HG03439 (cell line): ENCODE data around the gene CCDC192.
"Not testable (repeated sequence)": the region's sequence is repeated elsewhere in the genome, so short reads cannot be mapped to it uniquely, and the experiment has no call there.

Source experiments
- ATAC-seq: cut with Tn5 transposase; IDR thresholded peaks from one replicate; pipeline ENCODE4 v1.9.1; 2021; ENCODE audit warnings: mild to moderate bottlenecking, moderate library complexity; ENCODE audit not compliant: unreplicated experiment

The CCDC192 gene

DNA sequence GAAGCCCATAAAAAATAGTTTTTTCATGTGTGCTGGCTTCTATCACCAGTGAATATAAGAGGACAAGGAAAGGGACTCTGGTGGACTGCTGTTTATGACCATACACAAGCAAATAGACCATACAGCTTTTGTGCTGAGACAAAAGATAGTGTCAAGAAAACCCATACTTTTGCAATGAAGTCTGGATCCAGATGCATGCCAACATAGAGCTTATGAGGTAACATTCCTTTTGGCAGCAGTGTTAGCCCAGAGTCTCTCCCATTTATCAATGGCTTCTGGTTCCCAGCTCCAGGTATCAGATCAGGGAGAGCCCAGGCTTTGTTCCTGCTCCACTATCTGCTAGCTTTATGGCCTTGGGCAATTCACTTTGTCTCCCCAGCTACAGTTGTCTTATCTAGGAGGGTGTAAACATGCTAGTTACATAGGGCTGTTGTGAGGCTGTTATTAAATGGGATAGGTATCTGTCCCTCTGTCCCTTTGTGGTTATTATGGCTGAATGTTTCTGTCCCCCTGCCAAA is 55.6 kb downstream of the CCDC192 start:
- no peak for ATAC-seq

DNA sequence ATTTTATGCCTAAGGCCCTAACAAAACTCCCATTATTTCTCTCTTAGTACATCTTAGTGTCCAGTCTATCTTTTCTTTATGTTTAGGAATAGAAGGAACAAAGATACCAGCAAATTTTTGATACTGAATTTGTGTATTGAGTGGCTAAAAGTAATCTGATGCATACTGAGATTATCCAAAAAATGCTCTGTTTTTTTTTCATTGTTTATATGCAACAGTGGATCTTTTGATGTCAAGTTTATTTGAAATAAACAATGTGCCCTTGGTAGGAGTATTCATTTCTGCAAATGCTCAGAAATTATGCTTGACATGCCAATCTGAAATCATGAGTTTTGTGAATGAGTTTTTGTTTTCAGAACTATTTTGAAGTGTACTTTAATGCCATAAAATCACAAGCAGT is 58.7 kb downstream of the CCDC192 start:
- no peak for ATAC-seq

DNA sequence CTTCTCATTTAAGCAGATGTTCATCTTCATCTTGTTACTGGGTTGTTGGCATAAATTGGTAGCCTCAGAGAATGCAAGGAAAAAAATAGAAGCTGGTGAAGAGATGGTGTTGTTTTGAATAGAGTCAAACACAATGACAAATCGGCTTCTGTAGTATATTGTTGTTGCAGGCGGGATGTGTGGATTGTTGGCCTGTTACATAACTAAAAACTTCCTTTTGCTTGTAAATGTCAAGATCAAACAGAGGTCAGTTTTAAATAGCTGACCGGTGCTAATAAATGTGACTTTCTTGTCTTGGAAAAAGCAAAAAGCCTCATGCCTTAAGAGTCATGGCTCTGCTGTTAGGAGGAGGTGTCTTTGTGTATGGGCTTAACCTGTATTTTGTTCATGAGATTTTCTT is 59.2 kb downstream of the CCDC192 start:
- no peak for ATAC-seq

DNA sequence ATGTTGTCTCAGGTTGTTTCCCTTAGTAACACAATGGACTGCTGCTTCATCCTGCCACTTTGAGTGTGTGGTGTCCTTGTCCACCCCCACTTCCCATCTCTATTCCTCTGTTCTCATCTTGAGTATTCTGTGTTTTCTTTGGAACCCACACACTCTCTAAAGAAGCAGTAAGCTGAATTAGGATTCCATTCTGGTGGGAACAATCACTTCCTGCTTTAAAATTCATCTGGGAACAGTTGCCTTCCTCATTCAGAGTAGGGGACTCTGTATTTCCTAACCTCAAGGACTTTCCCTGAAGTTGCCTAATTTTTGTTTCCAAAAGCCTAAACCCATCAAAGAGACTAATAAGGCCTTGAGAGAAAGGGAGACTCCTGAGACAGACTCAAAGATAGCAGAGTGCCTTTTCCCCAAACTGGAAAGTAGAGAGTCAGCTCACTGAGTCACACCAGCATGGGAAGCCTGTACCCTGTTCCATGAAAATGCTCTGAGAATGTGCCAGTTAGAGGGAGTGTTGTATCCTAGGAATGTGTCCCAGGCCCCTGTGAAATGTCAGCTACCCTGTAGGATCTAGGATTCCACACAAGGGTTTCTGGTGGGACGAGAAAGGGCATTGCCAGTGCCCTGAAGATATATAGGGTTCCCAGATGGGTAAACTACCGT is 63.6 kb downstream of the CCDC192 start:
- no peak for ATAC-seq

DNA sequence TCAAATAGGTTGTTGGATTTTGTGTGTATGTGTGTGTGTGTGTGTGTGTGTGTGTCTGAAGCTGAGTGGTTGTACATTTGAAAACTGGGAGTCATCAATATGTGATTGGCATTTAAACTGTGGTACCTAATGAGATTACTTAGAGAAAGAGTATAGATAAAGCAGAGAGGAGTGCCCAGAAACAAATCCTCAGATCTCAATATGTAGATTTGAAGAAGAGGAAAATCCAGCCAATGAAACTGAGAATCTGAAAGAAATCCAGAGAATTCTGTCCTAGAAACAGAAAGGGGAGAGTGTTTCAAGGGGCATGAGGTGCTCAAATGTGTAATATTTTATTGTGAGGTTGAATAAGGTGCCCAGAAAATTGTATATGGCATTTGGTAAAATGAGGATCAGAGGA is 66.2 kb downstream of the CCDC192 start:
- ATAC-seq: no peak

DNA sequence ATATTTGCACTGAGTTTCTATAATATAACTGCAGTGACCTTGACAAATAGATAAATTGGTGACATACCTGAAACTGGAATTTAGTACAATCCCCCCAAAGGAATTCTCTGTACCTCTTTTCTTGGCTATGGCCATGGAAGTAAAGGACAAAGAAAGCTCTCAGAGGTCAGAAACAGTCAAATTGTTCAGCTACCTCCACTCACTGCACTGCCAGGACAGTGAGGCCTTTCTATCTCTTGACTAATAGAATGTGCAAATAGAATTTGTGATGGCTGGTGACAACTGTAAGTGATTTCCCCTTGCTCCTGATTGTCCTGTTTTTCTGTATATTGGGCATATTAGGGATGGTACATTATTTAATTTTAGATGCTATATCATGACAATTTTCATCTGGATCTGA is 67.1 kb downstream of the CCDC192 start:
- ATAC-seq: no peak

DNA sequence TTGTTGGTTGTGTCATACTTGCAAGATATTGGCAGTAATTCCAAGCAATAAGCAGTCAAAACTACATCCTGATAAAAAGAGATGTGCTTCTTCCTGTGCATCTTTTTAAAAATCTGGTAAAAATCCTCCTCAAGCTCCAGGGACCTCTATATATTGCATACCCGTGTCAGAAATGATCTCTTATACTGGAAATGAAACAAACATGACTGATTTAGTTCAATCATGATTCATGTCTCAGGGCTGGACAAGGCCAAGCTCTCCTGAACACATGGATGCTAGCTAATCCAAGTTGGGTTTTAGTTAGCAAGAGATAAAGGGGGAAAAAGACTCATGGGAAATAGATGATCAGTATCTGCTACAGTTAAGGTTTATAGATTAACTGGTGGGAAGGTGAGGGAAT is 69.3 kb downstream of the CCDC192 start:
- ATAC-seq: no peak

DNA sequence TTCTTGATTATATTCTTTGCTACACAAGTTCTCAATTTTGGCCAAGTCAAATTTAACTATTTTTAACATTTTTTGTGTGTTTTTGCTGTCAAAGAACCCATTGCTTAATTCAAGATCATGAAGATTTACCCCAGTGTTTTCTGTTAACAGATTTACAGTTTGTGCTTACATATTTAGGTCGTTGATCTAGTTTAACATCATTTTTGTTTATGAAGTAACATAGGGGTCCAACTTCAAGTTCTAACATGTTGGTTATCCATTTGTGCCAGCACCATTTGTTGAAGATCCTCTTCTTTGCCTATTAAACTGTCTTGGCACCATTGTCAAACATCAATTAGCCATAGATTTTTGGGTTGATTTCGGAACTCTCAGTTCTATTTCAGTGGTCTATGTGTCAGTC is 71.0 kb downstream of the CCDC192 start:
- no peak for ATAC-seq

DNA sequence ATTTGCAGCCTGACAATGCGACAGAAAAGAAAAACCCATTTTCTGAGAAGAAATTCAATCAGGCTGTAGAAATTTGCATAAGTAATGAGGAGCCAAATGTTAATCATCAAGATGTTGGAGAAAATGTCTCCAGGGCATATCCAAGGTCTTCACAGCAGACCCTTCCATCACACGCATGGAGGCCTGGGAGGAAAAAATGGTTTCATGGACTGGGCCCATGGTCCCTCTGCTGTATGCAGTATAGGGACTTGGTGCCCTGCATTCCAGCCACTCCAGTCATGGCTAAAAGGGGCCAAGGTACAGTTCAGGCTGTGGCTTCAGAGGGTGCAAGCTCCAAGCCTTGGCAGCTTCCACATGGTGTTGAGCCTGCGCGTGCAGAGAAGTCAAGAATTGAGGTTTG is 73.3 kb downstream of the CCDC192 start:
- ATAC-seq: no peak

DNA sequence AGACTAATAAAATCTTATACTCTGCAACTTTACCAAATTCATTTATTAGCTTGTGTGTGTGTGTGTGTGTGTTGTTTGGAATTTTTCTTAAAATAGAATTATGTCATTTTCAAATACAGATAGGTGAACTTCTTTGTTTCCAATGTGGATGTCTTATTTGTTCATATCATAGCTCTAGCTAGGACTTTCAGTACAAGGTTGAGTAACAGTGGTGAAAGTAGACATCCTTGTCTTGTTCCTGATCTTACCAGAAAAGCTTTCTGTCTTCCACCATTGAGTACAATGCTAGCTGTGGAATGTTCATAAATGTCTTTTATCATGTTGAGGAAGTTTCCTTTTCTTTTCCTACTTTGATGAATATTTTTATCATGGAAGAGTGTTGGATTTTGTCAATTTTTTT is 74.8 kb downstream of the CCDC192 start:
- no peak for ATAC-seq

DNA sequence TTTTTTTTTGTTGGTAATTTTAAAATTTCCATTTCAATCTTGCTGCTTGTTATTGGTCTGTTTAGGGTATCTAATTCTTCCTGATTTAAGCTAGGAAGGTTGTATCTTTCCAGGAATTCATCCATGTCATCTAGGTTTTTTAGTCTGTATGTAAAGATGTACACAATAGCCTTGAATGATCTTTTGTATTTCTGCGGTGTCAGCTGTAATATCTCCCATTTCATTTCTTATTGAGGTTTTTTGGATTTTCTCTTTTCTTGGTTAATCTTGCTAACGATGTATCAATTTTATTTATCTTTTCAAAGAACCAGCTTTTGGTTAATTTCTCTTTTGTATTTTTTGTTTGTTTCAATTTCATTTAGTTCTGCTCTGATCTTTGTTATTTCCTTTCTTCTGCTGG is 79.3 kb downstream of the CCDC192 start:
- not testable (repeated sequence) for ATAC-seq

DNA sequence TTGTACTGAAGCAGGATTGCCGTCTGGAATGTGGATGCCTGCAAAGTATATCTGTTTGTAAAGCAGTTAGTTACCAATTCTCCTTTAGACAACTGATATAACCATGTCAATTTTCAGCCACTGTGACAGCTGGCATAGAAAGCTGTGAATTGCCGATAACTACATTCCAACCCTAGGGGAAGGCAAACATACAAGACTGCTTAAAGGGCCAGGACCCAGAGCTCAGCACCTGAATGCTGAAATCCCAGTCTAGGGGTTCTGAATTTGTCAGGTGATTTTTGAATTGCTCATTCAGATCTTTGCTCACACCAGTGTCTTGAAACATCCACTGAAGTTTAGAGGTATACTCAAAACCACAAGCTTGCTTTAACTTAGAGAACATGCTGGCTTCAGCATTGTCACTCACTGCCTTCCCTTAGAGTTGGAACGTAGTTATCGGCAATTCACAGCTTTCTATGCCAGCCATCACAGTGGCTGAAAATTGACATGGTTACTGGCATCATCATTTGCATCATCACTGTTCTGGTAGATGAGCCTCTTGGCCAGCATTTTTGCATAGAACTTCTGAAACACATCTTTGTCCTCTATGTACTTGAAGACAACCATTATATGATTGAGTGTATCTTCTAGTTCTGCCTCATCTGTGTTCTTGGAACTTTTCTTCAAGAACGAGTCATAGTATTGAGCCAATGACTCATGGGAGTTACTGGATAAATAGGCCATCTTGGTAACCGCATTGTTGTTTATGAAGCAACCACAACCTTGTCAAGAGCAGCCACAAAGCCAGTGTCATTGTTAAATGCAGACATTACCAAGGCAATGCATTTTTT is 82.1 kb downstream of the CCDC192 start:
- ATAC-seq: peak; percentile 70

DNA sequence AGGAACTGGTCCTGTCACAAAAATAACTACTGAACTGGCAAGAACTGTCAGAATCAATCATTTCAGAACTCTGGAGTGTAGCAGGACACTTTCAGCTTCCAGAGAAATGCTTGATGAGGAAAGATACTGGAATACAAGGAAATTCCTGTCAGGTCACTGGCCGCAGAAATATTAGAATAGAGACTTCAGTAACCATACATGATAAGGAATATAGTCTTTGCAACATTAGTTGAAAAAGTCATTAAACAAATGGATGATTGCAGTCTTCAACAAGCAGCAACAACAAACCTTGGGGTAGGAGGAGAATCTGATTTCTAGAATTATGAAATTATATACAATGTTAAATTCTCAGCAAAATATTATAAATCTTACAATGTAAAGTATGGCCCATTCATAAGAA is 88.2 kb downstream of the CCDC192 start:
- ATAC-seq: no peak

DNA sequence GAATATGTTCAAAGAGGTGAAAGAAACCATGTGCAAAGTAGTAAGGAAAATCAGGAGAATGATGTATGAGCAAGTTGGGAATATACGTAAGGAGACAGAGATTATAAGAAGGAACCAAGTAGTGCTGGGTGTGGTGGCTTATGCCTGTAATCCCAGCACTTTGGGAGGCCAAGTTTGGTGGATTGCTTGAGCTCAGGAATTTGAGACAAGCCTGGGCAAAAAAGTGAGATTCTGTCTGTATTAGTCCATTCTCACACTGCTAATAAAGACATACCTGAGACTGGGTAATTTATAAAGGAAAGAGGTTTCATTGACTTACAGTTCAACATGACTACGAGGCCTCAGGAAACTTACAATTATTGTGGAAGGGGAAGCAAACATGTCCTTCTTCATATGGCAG is 88.7 kb downstream of the CCDC192 start:
- not testable (repeated sequence) for ATAC-seq

DNA sequence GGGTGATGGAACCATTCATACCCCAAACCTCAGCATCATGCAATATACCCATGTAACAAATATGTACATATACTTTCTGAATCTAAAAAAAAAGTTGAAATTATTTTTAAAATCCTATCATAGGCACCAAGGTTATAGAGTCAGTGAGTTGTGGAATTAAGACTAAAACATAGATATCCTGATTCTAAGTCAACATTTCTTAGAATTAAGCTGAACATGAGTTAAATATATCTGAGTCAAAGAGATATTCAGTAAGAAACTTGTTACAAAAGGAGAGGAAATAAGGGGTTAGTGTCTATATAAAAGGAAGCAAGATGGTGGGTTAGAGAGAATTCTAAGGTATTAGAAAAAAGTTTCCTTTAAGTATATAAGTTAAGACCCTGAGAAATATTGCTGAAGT is 89.9 kb downstream of the CCDC192 start:
- ATAC-seq: no peak

DNA sequence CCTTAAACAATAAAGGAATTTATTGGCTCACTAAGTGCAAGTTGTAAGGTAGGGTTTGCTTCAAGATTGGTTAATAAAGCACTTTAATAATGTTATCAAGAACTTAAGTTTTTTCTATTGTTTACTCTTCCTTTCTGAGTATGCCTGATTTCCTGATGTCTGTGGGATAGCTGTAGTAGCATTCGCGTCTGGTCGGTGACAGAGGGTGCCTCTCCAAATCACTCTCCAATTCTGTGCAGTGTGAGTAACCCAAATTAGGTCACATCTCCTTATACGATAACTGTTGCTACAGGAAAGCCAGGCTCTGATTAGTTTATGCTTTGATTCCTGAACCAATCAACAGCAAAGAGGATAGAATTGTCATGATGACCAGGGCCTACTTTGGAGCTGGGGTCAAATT is 90.7 kb downstream of the CCDC192 start:
- ATAC-seq: no peak

DNA sequence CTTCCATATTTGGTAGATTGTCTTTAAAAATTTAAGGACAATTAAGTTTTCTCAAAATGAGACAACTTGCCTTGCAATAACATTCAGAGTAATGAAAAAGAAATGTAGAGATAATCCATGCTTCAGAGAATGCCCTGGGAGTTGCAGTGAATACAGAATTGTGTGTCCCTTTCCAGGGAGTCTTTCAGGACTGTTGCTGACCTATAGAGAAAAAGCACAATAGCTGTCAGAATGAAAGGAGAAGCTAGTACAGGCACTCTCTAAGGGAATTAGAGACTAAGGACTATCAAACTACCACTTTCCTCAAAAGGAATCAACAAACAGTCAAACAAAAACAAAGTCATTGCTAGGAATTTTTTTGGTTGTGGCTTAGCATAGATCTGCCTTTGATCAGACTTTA is 93.0 kb downstream of the CCDC192 start:
- no peak for ATAC-seq

DNA sequence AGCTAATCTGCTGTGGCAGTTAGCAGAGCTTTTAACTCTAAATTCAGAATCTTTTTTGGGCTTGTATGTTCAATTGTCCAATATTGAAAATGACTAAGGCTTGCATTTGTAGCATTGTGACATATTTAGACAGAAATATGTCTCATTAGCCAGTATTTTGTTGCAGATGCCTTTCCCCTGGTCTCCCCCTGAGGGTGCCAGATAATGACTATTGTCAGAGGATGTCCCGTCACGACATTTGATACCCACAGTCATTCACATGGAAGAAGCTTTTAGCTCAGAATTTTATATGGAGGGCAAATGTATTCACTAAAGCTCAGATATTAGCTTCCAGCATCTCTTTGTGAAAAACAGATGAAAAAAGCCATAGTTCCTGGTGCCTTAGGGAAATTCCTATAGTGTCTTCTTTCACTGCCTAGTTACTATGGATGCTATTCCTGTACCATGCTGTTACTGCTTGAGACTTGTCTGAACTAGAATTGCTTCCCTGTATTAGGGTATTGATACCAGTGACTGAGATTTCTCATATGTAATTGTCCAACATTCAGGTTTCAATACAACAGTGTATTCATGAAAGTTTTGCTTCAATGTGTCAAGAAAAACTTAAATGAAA is 96.2 kb downstream of the CCDC192 start:
- no peak for ATAC-seq

DNA sequence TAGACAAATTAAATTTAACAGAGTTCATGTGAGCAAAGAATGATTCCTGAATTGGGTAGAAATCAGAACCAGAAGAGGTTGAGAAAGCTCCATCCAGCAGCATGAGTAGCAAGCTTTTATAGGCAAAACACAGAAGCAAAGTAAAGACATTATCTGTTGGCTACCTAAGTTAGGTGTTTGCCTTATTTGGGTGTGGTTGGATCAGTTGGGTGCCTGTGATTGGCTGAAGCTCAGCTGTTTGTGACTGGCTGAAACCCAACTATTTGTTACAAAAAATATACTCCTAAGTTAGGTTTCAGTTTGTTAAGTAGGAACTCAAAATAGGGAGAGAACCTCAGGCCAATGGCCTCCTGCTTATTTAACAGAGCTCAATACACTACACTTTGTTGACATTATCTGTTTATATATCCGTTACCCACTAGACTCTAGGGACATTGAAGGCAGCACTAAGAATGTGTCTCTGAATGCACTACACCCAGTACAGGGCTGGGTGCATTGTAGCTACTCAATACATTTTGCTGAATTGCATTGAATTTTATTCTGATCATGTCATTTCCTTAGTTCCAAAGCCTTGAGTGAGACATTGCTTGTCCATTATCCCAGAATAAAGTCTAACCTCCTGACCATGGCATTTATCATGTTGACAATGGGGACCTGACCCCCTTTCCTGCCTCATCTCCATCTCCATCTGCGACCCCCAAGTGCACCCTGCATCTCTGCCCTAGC is 98.7 kb downstream of the CCDC192 start:
- ATAC-seq: no peak

DNA sequence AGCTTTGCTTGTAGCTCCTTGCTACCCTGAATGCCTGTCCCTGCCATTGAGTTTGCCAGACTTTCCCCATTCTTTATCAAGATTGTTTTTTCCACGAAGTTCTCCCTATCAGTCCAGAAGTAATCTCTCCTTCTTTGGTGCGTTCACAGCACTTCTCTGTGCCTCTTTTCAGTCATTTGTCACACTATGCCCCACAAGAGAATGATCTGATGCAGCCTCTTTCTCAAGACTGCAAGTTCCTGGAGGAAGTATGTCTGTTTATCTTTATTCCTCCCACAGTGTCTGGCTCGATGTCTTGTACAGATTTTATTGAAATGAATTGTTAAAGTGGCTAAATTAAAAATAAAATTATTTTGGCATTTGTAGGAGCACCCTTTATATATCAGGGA is 99.3 kb downstream of the CCDC192 start:
- ATAC-seq: no peak

DNA sequence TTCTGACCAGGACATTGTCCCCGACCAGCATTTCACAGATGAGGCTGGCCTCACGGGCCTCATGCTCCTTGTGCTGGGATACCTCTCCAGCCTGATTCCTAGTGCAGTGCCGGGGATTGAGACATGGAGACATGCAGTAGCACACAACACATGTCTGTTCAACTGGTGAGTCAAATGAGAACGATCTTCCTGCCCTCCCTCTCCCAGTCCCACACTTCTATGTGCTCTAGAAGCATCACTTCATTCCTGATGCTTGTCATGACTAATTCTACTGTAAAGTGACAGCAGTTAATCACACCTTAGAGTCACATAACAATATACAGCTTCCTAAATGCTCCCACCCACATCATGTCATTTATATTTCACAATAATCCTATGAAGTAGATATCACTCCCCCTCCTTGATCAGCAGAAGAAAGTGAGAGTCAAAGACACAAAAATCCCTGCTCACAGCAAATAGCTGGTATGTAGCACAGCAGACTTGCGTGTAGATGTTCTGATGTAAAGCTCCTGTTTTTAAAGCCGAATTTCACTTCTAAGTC is 101.8 kb downstream of the CCDC192 start:
- ATAC-seq: no peak
